BE2C (cell line): Measurements from ENCODE around the gene IL36A.

Experiments used
- DNase-seq: peaks from one replicate; pipeline ENCODE4 v3.0.0-alpha.2; 2020
- H3K27me3 ChIP-seq: fragments of 250-450 bp; sonication (Bioruptor Pico); 2 replicates; pipeline ENCODE4 v1.5.1; 2020; ENCODE audit warnings: mild to moderate bottlenecking
- H3K36me3 ChIP-seq: fragments of 250-450 bp; sonication (Bioruptor Pico); 2 replicates; pipeline ENCODE4 v1.5.1; 2020; ENCODE audit warnings: mild to moderate bottlenecking
- H3K4me1 ChIP-seq: fragments of 250-450 bp; sonication (Bioruptor Pico); 2 replicates; pipeline ENCODE4 v1.5.1; 2020
- H3K4me3 ChIP-seq: 2 replicates; pipeline ENCODE4 v1.5.1; 2011; ENCODE audit warnings: low read depth, low read length
- H3K9me3 ChIP-seq: fragments of 250-450 bp; sonication (Bioruptor Pico); 2 replicates; pipeline ENCODE4 v1.5.1; 2020
- CTCF ChIP-seq: IDR thresholded peaks from 2 replicates; pipeline ENCODE4 v1.5.1; 2012; ENCODE audit warnings: mild to moderate bottlenecking, low read depth, low read length

Gene IL36A

GRCh38 chr2:113014067-113014466 is 8.8 kb downstream of the IL36A start:
- Histone ChIP-seq H3K36me3 (no peaks in the 10 kb centered on the region), H3K4me3 (no peak overlapping the region)

GRCh38 chr2:113015042-113015441 is 9.8 kb downstream of the IL36A start:
- TF ChIP-seq CTCF = no peak
- Histone ChIP-seq H3K27me3 (no peaks in the 10 kb centered on the region), H3K36me3 (no peaks in the 10 kb centered on the region), H3K4me3 (no peak overlapping the region), H3K4me1 (no peaks in the 10 kb centered on the region), H3K9me3 (no peaks in the 10 kb centered on the region)
- DNase-seq = no peak

More at GRCh38 chr2:113014067-113014466, 8.8 kb downstream of the IL36A start:
- Histone ChIP-seq H3K9me3 (no peaks in the 10 kb centered on the region), H3K27me3 (no peaks in the 10 kb centered on the region), H3K4me1 (no peaks in the 10 kb centered on the region)
- no peak for DNase-seq
- TF ChIP-seq CTCF = no peak

GRCh38 chr2:113015655-113016054 is 10.4 kb downstream of the IL36A start:
- TF ChIP-seq CTCF = no peak
- no peaks in the 10 kb centered on the region for H3K27me3 ChIP-seq
- no peak for DNase-seq
- no peak overlapping the region for H3K4me3 ChIP-seq
- H3K9me3 ChIP-seq = no peaks in the 10 kb centered on the region
- H3K4me1 ChIP-seq = no peaks in the 10 kb centered on the region
- no peaks in the 10 kb centered on the region for H3K36me3 ChIP-seq

- Histone ChIP-seq H3K36me3 (no peaks in the 10 kb centered on the region), H3K9me3 (no peaks in the 10 kb centered on the region), H3K4me3 (no peak overlapping the region), H3K27me3 (no peaks in the 10 kb centered on the region), H3K4me1 (no peaks in the 10 kb centered on the region)
- no peak for DNase-seq
- TF ChIP-seq CTCF = no peak
These were observed 13.2 kb downstream of the IL36A start for GRCh38 chr2:113018509-113018908.

GRCh38 chr2:113021312-113021711 is 16.1 kb downstream of the IL36A start:
- Histone ChIP-seq H3K4me3 (no peak overlapping the region), H3K36me3 (no peaks in the 10 kb centered on the region), H3K9me3 (no peaks in the 10 kb centered on the region), H3K4me1 (no peaks in the 10 kb centered on the region), H3K27me3 (no peaks in the 10 kb centered on the region)
- no peak for DNase-seq
- TF ChIP-seq CTCF = no peak

GRCh38 chr2:113024764-113025163 is 19.5 kb downstream of the IL36A start:
- no peak for DNase-seq
- H3K27me3 ChIP-seq = no peaks in the 10 kb centered on the region
- H3K36me3 ChIP-seq = no peaks in the 10 kb centered on the region
- no peak for TF ChIP-seq CTCF
- no peak overlapping the region for H3K4me3 ChIP-seq
- no peaks in the 10 kb centered on the region for H3K4me1 ChIP-seq
- H3K9me3 ChIP-seq = no peaks in the 10 kb centered on the region
